Myocyte (in vitro differentiated cells): ENCODE results near the gene RGSL1. TPM values are rescaled to one million over a fixed set of nuclear protein-coding genes. Genes with fewer than 3 reads are reported as not detected.

ENCODE experiments used
- DNase-seq: peaks from one replicate; pipeline ENCODE4 v3.0.0-alpha.2; 2012; ENCODE audit warnings: low read depth
- polyA plus RNA-seq: library from polyadenylated mRNA; unstranded; fragments of >200 nt; gene quantifications from one replicate; pipeline ENCODE4 v1.2.1, GENCODE V29; 2012; ENCODE audit warnings: missing spikeins
- total RNA-seq: library from RNA; depleted of rRNA; stranded (reverse); fragments of >200 nt; gene quantifications from 2 replicates; pipeline ENCODE4 v1.2.3, GENCODE V29; 2014

Gene RGSL1
- not detected in 2 replicates for total RNA-seq
- polyA plus RNA-seq, result not detected

DNA sequence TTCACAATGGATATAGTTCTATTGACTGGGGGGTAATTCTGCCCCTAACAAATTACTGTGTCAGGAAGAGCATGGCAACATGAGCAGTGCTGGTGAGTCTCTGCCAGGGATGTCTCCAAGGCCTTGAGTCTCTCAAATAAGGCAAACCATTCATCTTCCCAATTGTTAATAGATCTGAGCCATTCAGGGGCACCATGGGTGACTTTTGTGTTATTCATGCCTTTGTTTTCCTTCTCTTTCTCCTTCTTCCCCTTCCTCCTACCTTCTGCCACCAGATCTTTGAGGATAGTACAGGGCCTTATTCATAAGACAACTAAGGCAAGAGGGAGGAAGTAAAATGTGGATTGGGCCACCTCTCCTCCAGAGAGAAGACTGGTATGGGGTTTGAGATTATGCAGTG, at the start of gene RGSL1:
Gene RGSL1 (plus strand): TSS at position 60 of the 400 bp plus-strand sequence. CDS start 20 bp downstream, at position 80.
- DNase-seq, result no peak

DNA sequence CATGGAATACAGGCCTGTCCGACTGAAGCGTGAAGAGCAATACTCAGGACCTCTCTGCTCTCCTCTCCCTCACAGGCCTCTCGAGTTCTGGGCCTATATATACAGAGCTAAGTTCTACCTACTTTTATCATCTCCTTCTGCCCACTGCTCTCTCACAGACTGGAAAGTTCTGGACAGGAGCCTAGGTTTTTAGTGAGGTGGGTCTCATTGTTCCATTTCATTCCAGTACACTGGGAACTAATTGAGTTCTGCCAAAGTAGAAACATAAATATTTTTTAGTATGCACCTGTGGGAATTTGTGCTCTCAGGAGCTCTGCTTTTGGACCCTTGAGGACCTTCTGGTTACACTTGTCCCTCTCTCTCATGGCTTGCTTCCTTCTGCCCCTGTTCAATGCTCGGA, 49.4 kb upstream of the RGSL1 start, which contains the start of gene TEDDM1:
Gene TEDDM1 (minus strand): TSS at position 101 of the 400 bp plus-strand sequence. CDS start 182 bp downstream, outside the sequence.
- no peak for DNase-seq

DNA sequence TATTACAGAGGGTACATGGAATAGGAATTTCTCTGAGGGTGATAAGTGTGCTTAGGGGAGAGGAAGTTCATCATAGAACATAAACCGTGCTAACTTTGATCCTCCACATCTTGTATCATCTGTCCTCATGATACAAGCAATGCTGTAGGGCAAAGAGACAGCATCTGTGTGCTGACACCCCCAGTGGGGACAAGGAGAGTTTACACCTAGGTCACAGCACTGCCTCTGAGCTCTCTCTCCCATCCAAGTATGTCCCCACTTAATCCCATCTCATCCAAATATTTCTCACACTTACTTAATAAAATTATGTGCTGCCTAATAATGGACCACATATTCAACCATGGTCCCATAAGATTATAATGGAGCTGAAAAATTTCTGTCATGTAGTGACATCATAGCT, 45.2 kb upstream of the RGSL1 start:
- no peak for DNase-seq

DNA sequence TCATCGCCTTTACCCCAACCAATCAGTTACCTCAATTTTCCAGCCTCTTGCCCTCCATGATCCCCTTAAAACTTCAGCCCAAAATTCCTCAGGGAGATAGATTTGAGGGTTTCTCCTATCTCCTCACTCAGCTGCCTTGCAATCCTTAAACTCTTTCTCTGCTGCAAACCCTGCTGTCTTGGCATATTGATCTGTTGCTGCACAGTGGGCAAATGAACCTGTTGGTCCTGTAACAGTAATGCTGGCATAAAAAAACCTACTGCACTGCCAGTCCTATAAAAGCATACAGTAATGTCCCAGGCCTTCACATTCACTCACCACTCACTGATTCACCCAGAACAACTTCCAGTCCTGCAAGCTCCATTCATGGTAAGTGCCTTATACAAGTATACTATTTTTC, 44.4 kb upstream of the RGSL1 start:
- no peak for DNase-seq

DNA sequence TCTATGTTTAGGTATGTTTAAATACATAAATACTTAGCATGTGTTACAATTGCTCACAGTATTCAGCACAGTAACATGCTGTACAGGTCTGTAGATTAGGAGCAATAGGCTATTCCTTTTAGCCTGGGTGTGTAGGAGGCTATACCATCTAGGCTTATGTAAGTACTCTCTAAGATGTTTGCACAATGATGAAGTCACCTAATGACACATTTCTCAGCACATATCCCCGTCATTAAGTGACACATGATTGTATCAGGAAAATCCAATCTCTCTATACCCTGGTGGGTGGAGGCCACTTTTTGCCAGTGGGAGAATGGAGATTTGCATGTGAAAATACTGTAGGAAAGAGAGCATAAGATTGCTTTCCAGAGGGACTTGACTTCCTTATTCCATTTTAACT, 43.9 kb upstream of the RGSL1 start:
- DNase-seq, result no peak

DNA sequence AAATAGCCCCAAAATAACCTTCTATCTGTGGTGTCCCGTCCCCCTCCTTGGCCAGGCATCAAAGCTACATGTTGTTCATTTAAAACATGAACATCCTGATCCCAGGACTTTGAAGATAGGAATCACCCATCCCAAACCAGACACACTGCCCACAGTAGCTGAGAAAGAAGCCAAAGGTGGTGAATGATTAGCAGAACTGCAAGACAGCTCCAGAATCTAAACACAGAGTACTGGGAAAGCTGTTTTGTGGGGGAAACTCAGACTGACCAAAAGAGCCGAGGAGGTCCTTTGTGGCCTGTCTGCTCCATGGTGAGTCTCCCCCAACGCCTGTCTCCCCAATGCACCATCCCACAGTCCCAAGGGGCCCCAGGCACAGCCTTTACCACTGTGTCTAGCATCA, 42.2 kb upstream of the RGSL1 start:
- DNase-seq, result no peak

DNA sequence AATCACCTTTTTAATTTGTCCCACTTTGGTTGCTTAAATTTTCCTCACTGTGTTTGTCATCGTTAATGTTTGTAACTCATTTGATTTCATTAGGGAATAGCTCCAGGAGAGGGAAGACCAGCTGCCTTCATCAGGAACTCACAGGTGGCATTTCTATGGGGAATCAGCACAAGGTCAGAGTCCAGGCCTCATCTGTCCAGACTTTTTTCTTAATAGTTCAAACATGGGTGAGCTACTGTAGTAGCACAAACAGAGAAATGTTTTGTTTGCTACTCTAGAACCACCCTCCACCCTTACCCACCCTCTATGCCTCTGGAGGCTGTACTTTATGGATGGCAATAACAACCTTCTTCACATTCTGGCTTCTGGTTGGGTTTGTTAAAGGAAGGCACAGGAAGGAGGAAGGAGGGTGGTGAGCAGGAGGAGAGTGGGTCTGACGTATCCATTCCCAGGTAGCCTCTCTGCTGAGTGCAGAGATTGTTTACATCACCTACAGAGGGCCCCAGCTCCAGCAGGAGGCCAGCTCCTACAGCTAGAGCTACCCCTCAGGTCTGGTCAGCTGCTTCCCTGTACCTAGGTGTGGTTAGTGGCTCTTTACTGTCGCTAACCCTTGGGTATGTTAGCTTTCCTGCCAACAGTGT, 41.4 kb upstream of the RGSL1 start:
- DNase-seq, result no peak

DNA sequence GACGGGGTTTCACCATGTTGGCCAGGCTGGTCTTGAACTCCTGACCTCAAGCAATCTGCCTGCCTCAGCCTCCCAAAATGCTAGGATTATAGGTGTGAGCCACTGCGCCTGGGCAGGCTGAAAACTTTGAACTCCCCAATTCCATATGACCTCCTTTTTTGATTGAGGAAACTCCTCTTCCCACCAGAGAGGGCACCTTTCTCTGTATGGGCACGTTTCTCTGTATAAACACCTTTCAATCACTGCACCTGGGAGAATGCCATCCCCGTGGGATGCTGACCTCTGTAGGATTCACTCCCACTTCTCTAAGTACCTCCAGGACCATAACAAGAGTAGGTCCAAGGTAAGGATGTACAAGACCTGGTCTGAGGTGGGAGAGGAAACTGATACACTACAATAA, 39.8 kb upstream of the RGSL1 start:
- no peak for DNase-seq

DNA sequence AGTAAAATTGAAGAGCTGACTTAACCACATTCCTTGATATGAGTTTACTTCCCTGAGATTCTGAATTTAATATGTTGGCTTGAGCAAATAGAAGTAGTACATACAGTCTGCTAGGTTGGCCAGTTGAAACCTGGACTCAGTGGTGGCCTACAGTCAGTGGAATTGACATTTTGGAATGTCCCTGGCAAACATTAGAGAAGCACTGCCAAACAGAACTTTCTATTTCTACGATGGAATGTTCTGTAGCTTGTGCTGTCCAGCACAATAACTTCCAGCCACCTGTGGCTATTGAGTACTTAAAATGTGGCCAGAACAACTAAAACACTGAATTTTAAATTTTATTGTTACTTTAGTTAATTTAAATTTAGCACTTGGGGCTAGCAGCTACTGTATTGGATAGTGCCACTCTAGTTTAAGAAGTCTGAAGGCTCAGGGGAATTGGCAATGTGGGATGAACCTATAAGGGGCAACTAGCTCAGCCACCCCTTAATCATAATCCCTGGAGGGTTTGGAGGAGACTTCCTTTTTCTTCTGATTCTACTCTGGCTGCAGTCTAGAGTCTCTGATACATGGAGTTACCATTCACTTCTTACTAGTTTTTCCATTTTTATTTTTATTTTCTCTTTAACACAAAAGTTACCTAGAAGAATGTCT, 39.2 kb upstream of the RGSL1 start:
- DNase-seq, result no peak

DNA sequence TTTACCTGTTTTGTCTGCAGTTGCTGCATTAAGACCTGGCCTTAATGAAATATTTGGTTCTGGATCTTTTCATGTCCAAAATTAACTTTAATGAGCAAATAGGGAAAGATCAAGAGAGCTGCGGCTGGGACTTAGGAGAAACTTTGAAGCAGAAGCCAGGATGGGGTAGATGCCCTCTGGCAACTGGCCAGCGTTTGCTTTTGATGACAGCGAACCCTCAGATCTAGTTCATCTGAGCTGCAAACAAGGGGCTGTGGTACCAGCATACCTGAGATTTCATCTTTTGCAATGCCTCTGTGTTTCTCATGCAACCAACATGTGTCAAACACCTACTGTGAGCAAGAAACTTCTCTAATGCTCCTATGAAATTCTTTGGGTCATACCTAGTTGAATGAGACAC, 36.5 kb upstream of the RGSL1 start:
- DNase-seq, result no peak

DNA sequence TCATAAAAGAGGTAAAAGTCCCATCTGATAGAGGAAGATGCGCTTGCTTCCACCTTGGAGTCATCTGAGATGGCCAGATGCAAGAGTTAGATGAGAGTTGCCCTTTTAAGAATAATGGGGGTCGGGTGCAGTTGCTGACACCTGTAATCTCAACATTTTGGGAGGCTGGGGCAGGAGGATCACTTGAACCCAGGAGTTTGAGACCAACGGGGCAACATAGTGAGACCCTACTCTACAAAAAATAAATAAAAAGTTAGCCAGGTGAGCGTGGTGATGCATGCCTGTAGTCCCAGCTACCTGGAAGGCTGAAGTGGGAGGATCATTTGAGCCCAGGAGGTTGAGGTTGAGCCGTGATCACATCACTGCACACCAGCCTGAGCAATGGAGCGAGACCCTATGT, 36.0 kb upstream of the RGSL1 start:
- DNase-seq, result no peak

DNA sequence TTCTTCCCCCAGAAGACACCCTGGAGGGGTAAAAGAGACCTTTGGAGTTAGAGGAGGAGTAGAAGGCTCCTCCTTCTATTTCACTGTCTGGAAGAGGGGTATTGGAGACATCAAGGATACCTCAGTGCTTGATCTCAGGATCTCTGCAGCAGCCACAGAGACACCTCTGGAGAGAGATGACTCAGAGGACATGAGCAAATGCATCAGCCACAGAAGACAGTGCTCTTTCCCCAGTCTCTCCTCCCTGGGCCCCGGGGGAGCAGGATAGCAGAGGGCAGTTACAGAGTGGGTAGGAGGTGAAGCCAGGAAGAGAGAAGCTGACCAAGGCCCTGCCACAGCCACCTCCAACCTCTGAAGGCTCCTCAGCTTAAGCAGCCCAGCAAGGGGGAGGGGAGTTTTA, 34.2 kb upstream of the RGSL1 start:
- no peak for DNase-seq

DNA sequence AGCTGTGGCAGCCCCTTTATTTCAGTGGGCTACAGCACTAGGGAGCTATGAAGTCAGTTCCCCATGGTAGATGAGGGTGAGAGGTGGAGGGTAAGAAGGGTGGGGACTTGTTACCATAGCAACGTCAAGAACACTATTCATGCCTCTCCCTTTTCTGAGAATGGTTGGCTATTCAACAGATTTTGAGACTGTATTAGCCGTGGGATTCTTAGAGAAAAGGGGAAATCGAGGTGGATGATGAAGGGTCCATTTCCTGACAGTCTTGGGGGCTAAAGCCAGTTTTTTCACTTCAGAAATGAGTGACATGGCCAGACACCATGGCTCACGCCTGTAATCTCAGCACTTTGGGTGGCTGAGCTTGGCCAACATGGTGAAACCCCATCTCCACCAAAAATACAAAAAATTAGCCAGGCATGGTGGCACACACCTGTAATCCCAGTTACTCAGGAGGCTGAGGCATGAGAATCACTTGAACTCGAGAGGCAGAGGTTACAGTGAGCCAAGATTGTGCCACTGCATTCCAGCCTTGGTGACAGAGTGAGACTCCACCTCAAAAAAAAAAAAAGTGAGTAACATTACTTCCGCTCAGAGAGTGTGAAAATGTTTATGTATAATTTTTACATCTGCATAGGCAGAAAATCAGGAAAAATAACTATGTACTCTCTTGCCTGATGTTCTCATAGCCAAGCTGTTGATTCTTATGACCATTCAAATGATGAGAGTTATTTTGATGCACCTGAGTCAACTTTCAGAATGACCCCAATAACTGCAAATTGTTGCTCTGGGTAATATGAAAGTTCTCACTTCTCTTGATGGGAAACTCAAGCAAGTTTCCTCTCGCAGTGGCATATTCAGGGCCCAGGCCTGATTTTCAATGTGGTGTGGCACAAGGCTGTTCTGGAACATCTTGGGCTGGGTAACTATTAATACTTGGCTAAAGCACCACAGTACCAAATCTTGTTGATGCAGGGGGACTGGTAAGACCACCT, 23.2 kb upstream of the RGSL1 start:
- no peak for DNase-seq

DNA sequence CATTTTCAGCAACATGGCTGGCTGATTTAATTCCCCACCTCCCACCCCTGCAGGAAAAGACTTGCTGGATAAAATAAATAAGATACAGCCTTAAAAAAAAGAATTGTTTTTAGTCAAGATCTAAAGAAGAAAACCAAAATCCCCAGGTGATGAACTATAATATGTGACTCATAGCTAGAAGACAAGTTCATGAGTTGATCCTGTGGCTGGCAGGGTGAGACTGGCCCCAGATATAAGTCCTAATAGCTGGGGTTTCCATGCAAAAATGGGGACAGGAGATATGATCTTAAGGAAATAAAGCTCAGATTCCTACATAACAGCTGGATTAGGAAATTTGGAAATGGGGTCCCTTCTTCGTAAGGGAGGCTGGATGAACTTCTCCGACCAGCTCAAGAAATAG, 21.9 kb upstream of the RGSL1 start:
- DNase-seq, result no peak

DNA sequence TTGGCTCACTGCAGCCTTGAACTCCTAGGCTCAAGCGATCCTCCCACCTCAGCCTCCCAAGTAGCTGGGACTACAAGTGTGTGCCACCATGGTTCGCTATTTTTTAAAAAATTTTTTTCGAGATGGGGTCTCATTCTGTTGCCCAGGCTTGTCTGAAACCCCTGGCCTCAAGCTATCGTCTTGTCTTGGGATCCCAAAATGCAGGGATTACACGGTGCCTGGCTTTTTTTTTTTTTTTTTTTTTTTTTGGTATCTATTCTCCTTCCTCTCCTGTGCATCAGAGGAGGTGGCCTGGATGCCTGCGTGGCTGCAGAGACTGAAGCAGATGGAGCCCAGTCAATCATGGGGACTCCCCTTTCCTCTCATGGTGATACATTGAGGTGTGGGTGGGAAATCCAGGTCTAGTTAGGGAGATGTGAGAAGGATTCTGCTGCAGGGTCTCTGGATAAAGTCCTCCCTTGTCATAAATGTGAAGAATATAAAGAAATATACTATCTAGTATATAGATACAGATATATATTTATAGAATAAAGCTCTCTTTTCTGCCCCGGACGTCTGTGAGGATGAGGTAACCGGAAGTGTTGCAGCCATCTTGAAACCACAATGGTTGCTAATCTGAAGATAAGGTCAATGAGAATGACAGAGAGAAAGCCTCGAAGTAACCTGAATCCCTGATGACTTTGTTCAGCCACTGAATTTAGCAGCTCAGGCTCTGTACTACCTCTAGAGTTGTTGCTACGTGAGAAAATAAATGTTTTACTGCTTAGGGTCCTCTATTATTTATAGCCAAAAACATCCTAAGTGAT, 19.5 kb upstream of the RGSL1 start:
- no peak for DNase-seq

DNA sequence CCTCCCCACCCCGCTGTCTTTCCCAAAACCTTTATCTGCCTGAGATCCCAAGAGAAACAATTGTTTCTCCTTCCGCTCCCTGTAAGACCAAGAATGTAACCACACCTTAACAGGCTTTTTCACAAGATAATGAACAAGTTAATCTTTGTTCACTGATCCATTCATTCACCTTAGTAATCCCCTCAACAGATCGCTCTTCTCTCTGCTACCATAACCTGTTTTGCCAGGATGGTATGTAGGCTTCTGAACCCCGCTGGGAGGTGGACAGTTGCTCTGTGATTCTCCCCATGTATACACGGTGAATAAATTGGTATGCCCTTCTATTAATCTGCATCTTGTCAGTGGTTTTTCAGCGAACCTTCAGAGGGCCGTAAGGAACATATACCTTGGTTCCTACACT, 18.7 kb upstream of the RGSL1 start:
- DNase-seq, result no peak

DNA sequence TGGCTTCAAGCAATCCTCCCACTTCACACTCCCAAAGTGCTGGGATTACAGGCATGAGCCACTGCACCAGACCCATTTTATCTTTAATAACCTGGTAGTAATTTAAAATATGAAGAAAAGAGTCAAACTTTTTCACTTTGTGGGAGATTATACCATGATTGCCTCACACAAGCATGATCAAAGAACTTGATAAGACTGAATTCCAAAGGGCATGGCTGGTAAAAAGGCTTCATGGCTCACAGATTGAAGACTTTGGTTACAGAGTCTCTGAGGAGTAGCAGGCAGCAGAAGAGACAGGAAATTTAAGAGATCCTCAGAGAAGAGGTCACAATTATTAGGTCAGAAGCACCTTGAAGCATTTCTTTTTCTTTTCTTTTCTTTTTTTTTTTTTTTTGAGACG, 16.4 kb upstream of the RGSL1 start:
- no peak for DNase-seq

DNA sequence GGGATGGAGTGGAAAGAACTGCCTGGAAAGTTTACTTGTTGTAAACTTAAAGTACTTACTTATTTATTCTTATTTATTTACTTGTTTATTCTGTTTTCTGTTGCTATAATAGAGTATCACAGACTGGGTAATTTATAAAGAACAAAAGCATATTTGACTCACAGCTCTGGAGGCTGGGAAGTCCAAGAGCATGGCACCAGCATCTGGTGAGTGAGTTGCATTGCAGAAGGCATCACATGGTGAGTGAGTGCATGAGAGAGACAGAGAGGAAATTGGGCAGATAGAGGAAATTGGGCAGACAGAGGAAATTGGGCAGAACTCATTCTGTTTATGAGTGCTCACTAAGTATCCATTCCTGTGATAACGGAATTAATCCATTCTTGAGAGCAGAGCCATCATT, 11.6 kb upstream of the RGSL1 start:
- no peak for DNase-seq

DNA sequence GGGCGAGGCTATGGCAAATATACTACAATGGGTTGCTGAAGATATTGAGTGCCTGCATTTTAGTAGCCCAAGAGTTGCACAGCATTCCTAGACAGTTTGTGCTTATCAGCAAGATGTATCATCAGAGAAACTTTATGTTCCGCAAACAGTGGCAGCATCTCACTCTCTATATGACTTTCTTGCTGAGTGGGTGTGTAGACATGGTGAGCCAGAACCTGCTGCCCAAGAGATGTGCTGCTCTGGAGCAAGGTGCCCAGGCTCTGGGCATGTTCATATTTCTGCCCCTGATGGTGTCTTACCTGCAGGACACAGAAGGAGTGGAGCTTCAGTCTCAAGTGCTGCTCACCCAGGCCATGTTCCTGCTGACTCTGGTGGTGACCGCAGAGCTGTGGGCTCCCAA, 8.2 kb upstream of the RGSL1 start:
- DNase-seq, result no peak

DNA sequence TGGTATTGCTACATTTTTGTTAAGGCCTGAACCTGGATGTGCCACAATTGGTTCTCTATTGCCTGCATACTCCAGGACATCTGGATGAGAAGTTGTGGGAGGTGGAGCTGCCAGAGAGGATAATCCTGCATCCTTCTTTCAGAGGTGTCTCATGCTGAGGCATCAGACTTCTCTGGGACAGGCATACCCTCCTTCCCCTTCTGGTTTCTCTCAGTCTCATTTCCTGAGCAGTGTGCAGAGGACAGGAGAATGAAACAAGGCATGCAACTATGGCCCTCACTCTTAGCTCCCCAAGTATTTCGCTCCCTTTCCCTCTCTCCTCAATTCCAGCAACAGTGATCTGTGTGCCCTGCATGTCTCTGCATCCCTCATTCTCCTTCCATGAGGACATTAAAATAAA, 7.6 kb upstream of the RGSL1 start:
- no peak for DNase-seq

DNA sequence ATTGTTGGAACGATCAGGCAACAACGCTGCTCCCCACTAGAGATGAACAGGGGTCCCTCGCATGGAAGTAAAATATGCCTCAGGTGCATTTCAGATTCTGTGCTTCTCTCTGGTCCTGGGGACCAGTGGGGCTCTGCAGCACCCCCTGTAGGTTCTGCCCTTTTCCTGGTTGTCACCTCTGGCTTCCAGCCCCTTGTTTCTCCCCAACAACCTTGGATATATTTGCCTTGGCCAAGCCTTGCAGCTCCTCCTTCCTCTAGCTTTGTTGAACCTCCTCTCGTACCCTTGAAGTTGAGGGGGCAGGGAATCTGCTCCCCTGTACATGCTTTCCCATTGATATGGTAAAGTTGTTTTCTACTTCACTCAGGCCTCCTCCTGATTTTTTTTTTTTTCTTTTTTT, 5.4 kb upstream of the RGSL1 start:
- DNase-seq, result no peak
